Keratinocyte (primary cell): ENCODE data around the gene CYP26C1. TPM values are rescaled to one million over a fixed set of nuclear protein-coding genes. Genes with fewer than 3 reads are reported as not detected.

ENCODE experiments used
- DNase-seq: peaks from one replicate; pipeline ENCODE4 v3.0.0-alpha.2; 2011; ENCODE audit warnings: low read depth, missing footprints, low spot score
- FAIRE-seq: peaks from 2 replicates; lab custom pipeline; 2011; peaks lifted over from hg19 to GRCh38; lab: Jason Lieb, UNC
- H2AFZ ChIP-seq: 2 replicates; pipeline ENCODE4 v1.6.0; 2012; ENCODE audit warnings: low read length, control low read depth, inconsistent platforms; ENCODE audit not compliant: control insufficient read depth
- H3K27ac ChIP-seq: 2 replicates; pipeline ENCODE4 v1.5.1; 2011; ENCODE audit warnings: low read length; ENCODE audit not compliant: control insufficient read depth, insufficient read depth
- H3K27me3 ChIP-seq: 3 replicates; pipeline ENCODE4 v1.6.0; 2011; ENCODE audit warnings: low read length; ENCODE audit not compliant: control insufficient read depth, insufficient read depth; ENCODE audit errors: extremely low read depth
- H3K36me3 ChIP-seq, 2 experiments: 2 replicates in 1 of 2; 3 replicates in 1 of 2; pipeline ENCODE4 v1.5.1; 2011; ENCODE audit warnings: low read length in 2 of 2, mild to moderate bottlenecking in 1 of 2; ENCODE audit not compliant: control insufficient read depth in 2 of 2, insufficient read depth in 2 of 2; ENCODE audit errors: extremely low read depth in 1 of 2
- H3K4me1 ChIP-seq: 3 replicates; pipeline ENCODE4 v1.5.1; 2011; ENCODE audit warnings: low read length; ENCODE audit not compliant: control insufficient read depth, insufficient read depth; ENCODE audit errors: extremely low read depth
- H3K4me2 ChIP-seq: 3 replicates; pipeline ENCODE4 v1.6.0; 2011; ENCODE audit warnings: low read depth, low read length; ENCODE audit not compliant: control insufficient read depth, insufficient read depth; ENCODE audit errors: extremely low read depth
- H3K4me3 ChIP-seq, 3 experiments: fragments of 200-600 bp in 1 of 3; sonication (generic) in 1 of 3; 2 replicates in 2 of 3; 3 replicates in 1 of 3; pipeline ENCODE4 v1.5.1; 2011 to 2016; ENCODE audit warnings: low read length in 3 of 3, mild to moderate bottlenecking in 3 of 3, control low read depth in 2 of 3, inconsistent platforms in 1 of 3, low read depth in 1 of 3, mixed read lengths in 1 of 3, mixed run types in 1 of 3, moderate library complexity in 1 of 3; ENCODE audit not compliant: control insufficient read depth in 2 of 3, insufficient read depth in 2 of 3; ENCODE audit errors: extremely low read depth in 1 of 3
- H3K79me2 ChIP-seq: 2 replicates; pipeline ENCODE4 v1.6.0; 2012; ENCODE audit warnings: low read length; ENCODE audit not compliant: control insufficient read depth, insufficient read depth
- H3K9ac ChIP-seq: 3 replicates; pipeline ENCODE4 v1.6.0; 2011; ENCODE audit warnings: low read length; ENCODE audit not compliant: control insufficient read depth, insufficient read depth; ENCODE audit errors: extremely low read depth
- H3K9me1 ChIP-seq: 3 replicates; pipeline ENCODE4 v1.6.0; 2011; ENCODE audit warnings: low read length; ENCODE audit not compliant: control insufficient read depth, insufficient read depth; ENCODE audit errors: extremely low read depth
- H3K9me3 ChIP-seq: 2 replicates; pipeline ENCODE4 v1.5.1; 2012; ENCODE audit warnings: low read depth, low read length; ENCODE audit not compliant: control insufficient read depth
- H4K20me1 ChIP-seq: 3 replicates; pipeline ENCODE4 v1.6.0; 2011; ENCODE audit warnings: low read length; ENCODE audit not compliant: control insufficient read depth, insufficient read depth; ENCODE audit errors: extremely low read depth
- dilution Hi-C: fragments of 300-500 bp; cut with MboI; formaldehyde crosslinking; loops from one replicate; pipeline ENCODE4 v1.7.0; 2020; ENCODE audit warnings: low sequenced_read_pairs; ENCODE audit not compliant: extremely low pct_ligation_motif_present
- polyA plus RNA-seq, 5 experiments: library from polyadenylated mRNA; depleted of rRNA in 3 of 5; stranded (reverse) in 3 of 5; stranded (forward) in 1 of 5; unstranded in 1 of 5; fragments of >200 nt; gene quantifications; 1 replicate in 1 of 5; 2 replicates in 3 of 5; 3 replicates in 1 of 5; pipeline versions ENCODE4 v1.2.1 to v1.2.3, GENCODE V29; 2011 to 2012; ENCODE audit warnings: missing spikeins in 2 of 5, low read depth in 1 of 5, low replicate concordance in 1 of 5
- TF ChIP-seq, protein P1 (sequence below), 3 experiments: IDR thresholded peaks in 1 of 3; conservative IDR thresholded peaks in 1 of 3; optimal IDR thresholded peaks in 1 of 3; 2 replicates in 2 of 3; 3 replicates in 1 of 3; pipeline versions ENCODE3 to v1.5.1; 2011; ENCODE audit warnings: low read length in 3 of 3, mild to moderate bottlenecking in 3 of 3, moderate library complexity in 2 of 3, control low read depth in 1 of 3, inconsistent platforms in 1 of 3; ENCODE audit not compliant: insufficient read depth in 2 of 3; ENCODE audit errors: extremely low read depth in 1 of 3

The CYP26C1 gene
- polyA plus RNA-seq, 1 donor (not counting 4 experiments of a cell fraction or from before 2014, with no cell fraction given), result not detected

- FAIRE-seq (no peak), DNase-seq (no peak)
- Histone ChIP-seq H3K4me3 (no peak overlapping the region), H3K9me3 (no peaks in the 10 kb centered on the region), H3K9me1 (no peaks in the 10 kb centered on the region), H3K27ac (no peak overlapping the region), H2AFZ (no peak overlapping the region), H3K27me3 (no peaks in the 10 kb centered on the region), H3K9ac (no peak overlapping the region), H3K36me3 (no peaks in the 10 kb centered on the region), H4K20me1 (no peaks in the 10 kb centered on the region), H3K79me2 (no peaks in the 10 kb centered on the region), H3K4me2 (no peak overlapping the region), H3K4me1 (peaks cover 11% of the 10 kb centered on the region)
- TF ChIP-seq, protein P1, sequence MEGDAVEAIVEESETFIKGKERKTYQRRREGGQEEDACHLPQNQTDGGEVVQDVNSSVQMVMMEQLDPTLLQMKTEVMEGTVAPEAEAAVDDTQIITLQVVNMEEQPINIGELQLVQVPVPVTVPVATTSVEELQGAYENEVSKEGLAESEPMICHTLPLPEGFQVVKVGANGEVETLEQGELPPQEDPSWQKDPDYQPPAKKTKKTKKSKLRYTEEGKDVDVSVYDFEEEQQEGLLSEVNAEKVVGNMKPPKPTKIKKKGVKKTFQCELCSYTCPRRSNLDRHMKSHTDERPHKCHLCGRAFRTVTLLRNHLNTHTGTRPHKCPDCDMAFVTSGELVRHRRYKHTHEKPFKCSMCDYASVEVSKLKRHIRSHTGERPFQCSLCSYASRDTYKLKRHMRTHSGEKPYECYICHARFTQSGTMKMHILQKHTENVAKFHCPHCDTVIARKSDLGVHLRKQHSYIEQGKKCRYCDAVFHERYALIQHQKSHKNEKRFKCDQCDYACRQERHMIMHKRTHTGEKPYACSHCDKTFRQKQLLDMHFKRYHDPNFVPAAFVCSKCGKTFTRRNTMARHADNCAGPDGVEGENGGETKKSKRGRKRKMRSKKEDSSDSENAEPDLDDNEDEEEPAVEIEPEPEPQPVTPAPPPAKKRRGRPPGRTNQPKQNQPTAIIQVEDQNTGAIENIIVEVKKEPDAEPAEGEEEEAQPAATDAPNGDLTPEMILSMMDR (optimal IDR thresholded peaks at IDR 0.05 in 1 of 3, IDR thresholded peaks at IDR 0.05 in 1 of 3, conservative IDR thresholded peaks at IDR 0.05 in 1 of 3; ENCODE audit: extremely low read depth in 1 of 3, insufficient read depth in 2 of 3, low read length in 3 of 3), result no peak
- dilution Hi-C loops, result no loop called here
Observed at GRCh38 chr10:93032809-93033137, 27.8 kb upstream of the CYP26C1 start.

DNA sequence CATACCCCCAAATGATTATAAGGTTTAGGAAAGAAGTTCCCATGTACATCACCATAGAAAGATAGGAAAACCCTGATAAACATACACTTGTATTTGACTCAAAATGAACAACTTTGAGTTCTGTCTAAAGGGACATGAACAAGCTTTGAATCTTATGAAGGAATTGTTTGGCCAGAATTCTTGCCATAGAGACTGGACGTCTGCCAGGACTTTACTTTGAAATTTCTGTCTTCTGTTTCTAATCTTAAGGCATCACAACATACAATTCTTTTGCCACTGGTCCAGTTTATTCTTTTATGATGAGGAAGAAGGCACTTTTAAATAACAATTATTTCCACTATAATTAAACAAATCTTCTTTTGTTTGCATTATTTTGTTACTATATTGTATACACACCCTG, 26.2 kb upstream of the CYP26C1 start:
- Histone ChIP-seq H3K4me2 (no peak overlapping the region), H3K36me3 (no peaks in the 10 kb centered on the region), H3K27me3 (no peaks in the 10 kb centered on the region), H3K9me3 (no peaks in the 10 kb centered on the region), H3K4me1 (peaks cover 6% of the 10 kb centered on the region), H4K20me1 (no peaks in the 10 kb centered on the region), H3K9me1 (no peaks in the 10 kb centered on the region), H2AFZ (no peak overlapping the region), H3K4me3 (no peak overlapping the region), H3K79me2 (no peaks in the 10 kb centered on the region), H3K27ac (no peak overlapping the region), H3K9ac (no peak overlapping the region)
- dilution Hi-C loops, result no loop called here
- no peak for FAIRE-seq
- TF ChIP-seq, protein P1 (optimal IDR thresholded peaks at IDR 0.05 in 1 of 3, IDR thresholded peaks at IDR 0.05 in 1 of 3, conservative IDR thresholded peaks at IDR 0.05 in 1 of 3; ENCODE audit: extremely low read depth in 1 of 3, insufficient read depth in 2 of 3, low read length in 3 of 3), result no peak
- DNase-seq, result no peak
